Measurements from ENCODE around the gene DNAJA3. TPM values are rescaled to one million over a fixed set of nuclear protein-coding genes. Genes with fewer than 3 reads are reported as not detected.

Gene DNAJA3
- total RNA-seq, 4 donors from 2014 or later: 13.8 to 44.9 (median 36.4) TPM

- intact Hi-C loops (cut with DNase I; ENCODE audit: low total_unique reads): no loop called here
- Histone ChIP-seq H3K4me1 (peaks cover 6 to 30% of the 10 kb centered on the region in 2 donors), H3K36me3 (no peaks in the 10 kb centered on the region), H3K9me3 (no peaks in the 10 kb centered on the region), H3K27ac (peak overlapping the region; percentile 66 to 68), H3K27me3 (no peaks in the 10 kb centered on the region), H3K4me3 (no peak overlapping the region)
- DNase-seq: no peak
- no peak for TF ChIP-seq CTCF (IDR thresholded peaks at IDR 0.05)
- no peak for TF ChIP-seq POLR2A (IDR thresholded peaks at IDR 0.05)
Measured at GRCh38 chr16:4389051-4389955, 36.4 kb upstream of the DNAJA3 start.

GRCh38 chr16:4390266-4391260, 35.1 kb upstream of the DNAJA3 start:
- no peak overlapping the region for H3K27ac ChIP-seq
- H3K36me3 ChIP-seq: no peaks in the 10 kb centered on the region
- TF ChIP-seq POLR2A (IDR thresholded peaks at IDR 0.05): no peak
- TF ChIP-seq CTCF (IDR thresholded peaks at IDR 0.05): no peak
- no peaks in the 10 kb centered on the region for H3K27me3 ChIP-seq
- H3K9me3 ChIP-seq: no peaks in the 10 kb centered on the region
- H3K4me3 ChIP-seq: no peak overlapping the region
- peaks cover 6 to 30% of the 10 kb centered on the region in 2 donors for H3K4me1 ChIP-seq
- DNase-seq: no peak
- intact Hi-C loops (cut with DNase I; ENCODE audit: low total_unique reads): no loop called here

- no peak for TF ChIP-seq CTCF (IDR thresholded peaks at IDR 0.05)
- TF ChIP-seq POLR2A (IDR thresholded peaks at IDR 0.05): no peak
Measured at GRCh38 chr16:4391631-4392381, 33.9 kb upstream of the DNAJA3 start.

GRCh38 chr16:4392382-4393239, 33.1 kb upstream of the DNAJA3 start:
- no peaks in the 10 kb centered on the region for H3K36me3 ChIP-seq
- H3K4me1 ChIP-seq: peaks cover 6 to 23% of the 10 kb centered on the region in 2 donors
- no peaks in the 10 kb centered on the region for H3K27me3 ChIP-seq
- H3K4me3 ChIP-seq: no peak overlapping the region
- peak overlapping the region; percentile 83 to 89 for H3K27ac ChIP-seq
- intact Hi-C loops (cut with DNase I; ENCODE audit: low total_unique reads): no loop called here
- peak; percentile 84 to 87 for DNase-seq
- no peaks in the 10 kb centered on the region for H3K9me3 ChIP-seq
- TF ChIP-seq POLR2A (IDR thresholded peaks at IDR 0.05): no peak
- TF ChIP-seq CTCF (IDR thresholded peaks at IDR 0.05): no peak

More at GRCh38 chr16:4391631-4392381, 33.9 kb upstream of the DNAJA3 start:
- no peaks in the 10 kb centered on the region for H3K27me3 ChIP-seq
- peak overlapping the region; percentile 83 to 89 for H3K27ac ChIP-seq
- no peak overlapping the region for H3K4me3 ChIP-seq
- DNase-seq: no peak
- no peaks in the 10 kb centered on the region for H3K36me3 ChIP-seq
- H3K9me3 ChIP-seq: no peaks in the 10 kb centered on the region
- H3K4me1 ChIP-seq: peaks cover 6 to 27% of the 10 kb centered on the region in 2 donors
- intact Hi-C loops (cut with DNase I; ENCODE audit: low total_unique reads): no loop called here
